ENCODE data around the gene SS18L1. TPM values are rescaled to one million over a fixed set of nuclear protein-coding genes. Genes with fewer than 3 reads are reported as not detected.
A peak's percentile ranks its signal among the peaks of the same experiment; 100 is the strongest.

Gene SS18L1
- total RNA-seq, 4 donors from 2014 or later: 14.7 to 23.2 (median 22.1) TPM

DNA sequence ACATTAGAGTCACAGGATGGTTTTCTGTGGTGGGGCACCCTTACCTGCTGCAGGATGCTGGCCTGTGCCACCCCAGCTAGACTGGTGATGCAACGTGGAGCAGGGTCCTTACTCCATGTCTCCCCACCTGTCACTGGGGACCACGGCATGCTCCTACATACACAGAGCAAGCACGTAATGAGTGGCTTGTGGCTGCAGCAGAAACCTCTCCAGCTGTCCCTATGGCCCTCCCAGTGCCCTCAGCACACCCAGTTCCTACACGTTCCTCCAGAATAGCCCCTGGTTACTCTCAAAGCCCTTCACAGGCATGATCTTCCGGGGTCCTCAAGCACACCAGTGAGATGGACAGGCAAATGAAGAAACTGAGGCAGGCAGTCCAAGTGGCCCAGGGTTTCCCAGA lies 24.5 kb upstream of the SS18L1 start:
- no peaks in the 10 kb centered on the region for H3K27me3 ChIP-seq
- no peak overlapping the region for H3K27ac ChIP-seq

DNA sequence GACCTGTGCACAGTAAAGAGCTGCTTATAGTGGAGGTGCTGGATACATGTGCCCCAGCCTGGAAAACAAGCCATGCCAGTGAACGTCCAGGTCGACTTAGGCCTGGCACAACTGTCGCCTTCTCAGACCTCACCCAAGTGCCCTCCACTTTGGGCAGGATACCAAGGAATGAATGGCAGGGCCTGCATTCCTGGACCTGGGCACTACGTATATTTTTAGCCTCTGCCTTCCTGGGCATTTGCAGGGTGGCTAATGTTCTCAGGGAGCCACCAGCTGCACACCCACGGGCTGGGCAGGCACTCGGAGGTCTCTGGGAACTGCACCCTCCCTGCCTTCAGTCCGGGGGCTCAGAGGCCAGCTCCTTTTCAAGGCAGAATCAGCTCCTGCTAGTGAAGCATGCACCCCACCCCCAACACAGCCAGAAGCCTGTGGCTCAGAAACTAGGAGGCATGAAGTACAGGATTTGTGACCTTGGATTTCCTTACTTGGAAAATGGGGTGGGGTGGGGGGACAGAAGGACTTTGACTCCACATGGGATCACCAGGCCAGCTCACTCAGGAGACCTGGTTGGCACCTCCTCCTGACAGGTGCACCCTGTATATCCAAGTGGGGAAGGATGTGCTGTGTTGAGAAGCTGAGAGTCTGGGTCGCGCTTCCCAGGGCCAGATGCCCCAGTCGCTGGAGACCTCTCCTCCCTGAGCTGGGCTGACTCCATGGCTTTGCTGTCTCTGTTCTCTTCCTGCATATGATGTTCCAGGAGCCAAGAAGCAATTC lies 23.8 kb upstream of the SS18L1 start:
- peak; percentile 55 for DNase-seq
- Histone ChIP-seq H3K27ac (peak overlapping the region in 2 of 4 donors; percentile 6 to 97), H3K4me3 (no peak overlapping the region), H3K36me3 (no peaks in the 10 kb centered on the region), H3K9me3 (no peaks in the 10 kb centered on the region), H3K27me3 (no peaks in the 10 kb centered on the region), H3K4me1 (peaks cover 11 to 25% (median 23%) of the 10 kb centered on the region in 4 donors)
- WGBS, 2 donors (ENCODE audit: low coverage in 1 of 2): 42% methylated on average over 6 of the region's 10 CpGs; no CpG with 5 or more reads in 1 of the 2 donors
- intact Hi-C loops (cut with DNase I; ENCODE audit: low total_unique reads) (loop anchor here (5.0 kb wide), 1 partner anchor 52 kb away; the partner anchor contains the start of gene TAF4), in situ Hi-C loops (cut with MboI; ENCODE audit: low pct_ligation_motif_present in 1 of 4, low pct_unique_long_range_greater_than_20kb in 1 of 4, low sequenced_read_pairs in 3 of 4) (loop anchor here in 2 of 4 donors (10.0 kb wide), 1 partner anchor 55 kb away; the partner anchor contains the start of gene TAF4 (in 2 of the 2))
- TF ChIP-seq, protein P1, sequence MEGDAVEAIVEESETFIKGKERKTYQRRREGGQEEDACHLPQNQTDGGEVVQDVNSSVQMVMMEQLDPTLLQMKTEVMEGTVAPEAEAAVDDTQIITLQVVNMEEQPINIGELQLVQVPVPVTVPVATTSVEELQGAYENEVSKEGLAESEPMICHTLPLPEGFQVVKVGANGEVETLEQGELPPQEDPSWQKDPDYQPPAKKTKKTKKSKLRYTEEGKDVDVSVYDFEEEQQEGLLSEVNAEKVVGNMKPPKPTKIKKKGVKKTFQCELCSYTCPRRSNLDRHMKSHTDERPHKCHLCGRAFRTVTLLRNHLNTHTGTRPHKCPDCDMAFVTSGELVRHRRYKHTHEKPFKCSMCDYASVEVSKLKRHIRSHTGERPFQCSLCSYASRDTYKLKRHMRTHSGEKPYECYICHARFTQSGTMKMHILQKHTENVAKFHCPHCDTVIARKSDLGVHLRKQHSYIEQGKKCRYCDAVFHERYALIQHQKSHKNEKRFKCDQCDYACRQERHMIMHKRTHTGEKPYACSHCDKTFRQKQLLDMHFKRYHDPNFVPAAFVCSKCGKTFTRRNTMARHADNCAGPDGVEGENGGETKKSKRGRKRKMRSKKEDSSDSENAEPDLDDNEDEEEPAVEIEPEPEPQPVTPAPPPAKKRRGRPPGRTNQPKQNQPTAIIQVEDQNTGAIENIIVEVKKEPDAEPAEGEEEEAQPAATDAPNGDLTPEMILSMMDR (IDR thresholded peaks at IDR 0.05): no peak
- no peak for TF ChIP-seq EP300 (IDR thresholded peaks at IDR 0.05; ENCODE audit: low read depth)
- no peak for TF ChIP-seq POLR2AphosphoS5 (IDR thresholded peaks at IDR 0.05)
- no peak for TF ChIP-seq POLR2A (IDR thresholded peaks at IDR 0.05)

More for the DNA sequence above, 24.5 kb upstream of the SS18L1 start:
- no peak for DNase-seq
- no peaks in the 10 kb centered on the region for H3K36me3 ChIP-seq
- in situ Hi-C loops (cut with MboI; ENCODE audit: low pct_ligation_motif_present in 1 of 4, low pct_unique_long_range_greater_than_20kb in 1 of 4, low sequenced_read_pairs in 3 of 4) (no loop called here), intact Hi-C loops (cut with DNase I; ENCODE audit: low total_unique reads) (no loop called here)
- H3K4me1 ChIP-seq: peaks cover 9 to 23% (median 21%) of the 10 kb centered on the region in 4 donors
- no peak overlapping the region for H3K4me3 ChIP-seq
- WGBS, 2 donors (ENCODE audit: low coverage in 1 of 2): 84 to 100% methylated on average over 1 to 5 of the region's 5 CpGs
- no peak for TF ChIP-seq EP300 (IDR thresholded peaks at IDR 0.05; ENCODE audit: low read depth)
- TF ChIP-seq POLR2AphosphoS5 (IDR thresholded peaks at IDR 0.05): no peak
- TF ChIP-seq, protein P1 (IDR thresholded peaks at IDR 0.05): no peak
- H3K9me3 ChIP-seq: no peaks in the 10 kb centered on the region

- H3K4me1 ChIP-seq: peaks cover 11 to 25% (median 23%) of the 10 kb centered on the region in 4 donors
- H3K9me3 ChIP-seq: no peaks in the 10 kb centered on the region
- intact Hi-C loops (cut with DNase I; ENCODE audit: low total_unique reads): loop anchor here (5.0 kb wide), 1 partner anchor 53 kb away; the partner anchor contains the start of gene TAF4
- H3K27me3 ChIP-seq: no peaks in the 10 kb centered on the region
- H3K36me3 ChIP-seq: peaks cover 0 to 4% (median 0%) of the 10 kb centered on the region in 4 donors
- DNase-seq: no peak
- TF ChIP-seq, protein P1 (IDR thresholded peaks at IDR 0.05): no peak
- TF ChIP-seq POLR2AphosphoS5 (IDR thresholded peaks at IDR 0.05): no peak
- TF ChIP-seq EP300 (IDR thresholded peaks at IDR 0.05; ENCODE audit: low read depth): no peak
- no peak for TF ChIP-seq POLR2A (IDR thresholded peaks at IDR 0.05)
- no peak overlapping the region for H3K4me3 ChIP-seq
- in situ Hi-C loops (cut with MboI; ENCODE audit: low pct_ligation_motif_present in 1 of 4, low pct_unique_long_range_greater_than_20kb in 1 of 4, low sequenced_read_pairs in 3 of 4): loop anchor here in 2 of 4 donors (10.0 kb wide), 1 partner anchor 56 kb away; the partner anchor contains the start of gene TAF4 (in 2 of the 2)
- WGBS, 2 donors (ENCODE audit: low coverage in 1 of 2): 85 to 100% methylated on average over 4 to 5 of the region's 5 CpGs
- peak overlapping the region in 3 of 4 donors; percentile 4 to 97 (median 95) for H3K27ac ChIP-seq
Measured at GRCh38 chr20:62120365-62120762, 23.2 kb upstream of the SS18L1 start.
